ENCODE data around the gene FGFR2. TPM values are rescaled to one million over a fixed set of nuclear protein-coding genes. Genes with fewer than 3 reads are reported as not detected.

Gene FGFR2
- total RNA-seq, 1 experiment from 2014 or later, result 135 TPM

DNA sequence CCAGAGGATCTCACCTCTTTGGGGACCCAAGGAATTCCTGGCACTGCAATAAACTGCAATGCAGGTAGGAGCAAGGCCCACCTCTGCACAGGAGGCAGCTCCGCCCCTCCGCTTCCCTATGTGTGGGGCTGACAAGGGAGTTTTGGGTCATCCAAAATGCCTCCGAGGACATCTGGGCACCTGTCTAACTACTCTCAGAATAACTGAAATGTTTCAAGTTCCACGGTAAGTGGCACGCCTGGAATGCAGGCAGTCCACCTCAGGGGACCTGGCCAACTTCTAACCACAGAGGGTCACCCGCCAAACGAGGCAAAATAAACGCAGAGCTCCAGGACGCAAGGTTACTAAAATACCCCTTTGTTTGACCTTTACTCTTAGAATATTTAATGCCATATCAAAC is 102.5 kb downstream of the FGFR2 start:
- Histone ChIP-seq H3K23me2 (ENCODE audit: insufficient read length, low read depth, low read length, poor library complexity, severe bottlenecking) (no peaks in the 10 kb centered on the region), H4K8ac (replicated peaks; ENCODE audit: insufficient read length, low read depth, low read length) (no peak overlapping the region), H3K79me1 (ENCODE audit: insufficient read depth, low read depth, low read length, poor library complexity, severe bottlenecking) (peaks cover 9% of the 10 kb centered on the region), H3K4ac (ENCODE audit: low read depth, low read length) (no peak overlapping the region), H3K56ac (ENCODE audit: insufficient read length, low read depth, low read length) (no peak overlapping the region), H2AK5ac (ENCODE audit: insufficient read length, low read length) (no peak overlapping the region), H4K5ac (ENCODE audit: insufficient read length, low read depth, low read length) (no peak overlapping the region), H3K18ac (ENCODE audit: insufficient read length, low read depth, low read length) (no peak overlapping the region), H3K27me3 (ENCODE audit: insufficient read depth, low read length) (no peaks in the 10 kb centered on the region), H2BK15ac (ENCODE audit: low read depth, low read length) (no peak overlapping the region), H3K9me3 (ENCODE audit: control insufficient read depth, low read depth, low read length) (no peaks in the 10 kb centered on the region), H3T11ph (ENCODE audit: low read length) (no peak overlapping the region), H4K20me1 (ENCODE audit: control insufficient read depth, insufficient read depth, insufficient read length) (no peaks in the 10 kb centered on the region), H2BK5ac (ENCODE audit: insufficient read length, low read length) (no peak overlapping the region), H4K91ac (ENCODE audit: insufficient read length, low read depth, low read length) (no peak overlapping the region), H3K14ac (ENCODE audit: insufficient read depth, low read length) (no peak overlapping the region), H3K4me2 (ENCODE audit: insufficient read depth, insufficient read length, low read length) (no peak overlapping the region), H3K4me1 (ENCODE audit: insufficient read depth, low read length) (no peaks in the 10 kb centered on the region; the same call in 1 of the 2 replicates), H2AFZ (ENCODE audit: low read length) (no peak overlapping the region), H2BK12ac (ENCODE audit: insufficient read length, low read depth, low read length) (no peak overlapping the region), H2BK120ac (ENCODE audit: low read depth, low read length, poor library complexity, severe bottlenecking) (no peak overlapping the region), H3K9ac (ENCODE audit: extremely low read depth, insufficient read length, low read length) (no peak overlapping the region), H3K23ac (ENCODE audit: insufficient read length, low read depth, low read length) (no peak overlapping the region), H3K27ac (ENCODE audit: insufficient read length, low read depth, low read length) (no peak overlapping the region), H2BK20ac (ENCODE audit: low read depth, low read length, poor library complexity, severe bottlenecking) (no peak overlapping the region), H3K79me2 (ENCODE audit: insufficient read depth, low read length) (peaks cover 2% of the 10 kb centered on the region; the same call in 1 of the 2 replicates)
- Mint-ChIP-seq H3K9me3 (no peaks in the 10 kb centered on the region), H3K27me3 (ENCODE audit: low read depth) (no peaks in the 10 kb centered on the region; the same call in 1 of the 2 replicates), H3K27ac (peak overlapping the region in 1 of 3 experiments; percentile 78; a peak in 2 of 7 replicates), H3K4me3 (no peak overlapping the region), H3K4me1 (peaks cover 29 to 47% of the 10 kb centered on the region in 2 experiments), H3K36me3 (ENCODE audit: insufficient read depth in 1 of 3, low read depth in 3 of 3) (peaks cover 56 to 99% (median 95%) of the 10 kb centered on the region in 3 experiments; a peak in 6 of 7 replicates)
- WGBS (ENCODE audit: extremely low coverage, insufficient read length, low lambda C conversion rate), result no CpG with 5 or more reads among the region's 9 CpGs
- TF ChIP-seq, protein P1, sequence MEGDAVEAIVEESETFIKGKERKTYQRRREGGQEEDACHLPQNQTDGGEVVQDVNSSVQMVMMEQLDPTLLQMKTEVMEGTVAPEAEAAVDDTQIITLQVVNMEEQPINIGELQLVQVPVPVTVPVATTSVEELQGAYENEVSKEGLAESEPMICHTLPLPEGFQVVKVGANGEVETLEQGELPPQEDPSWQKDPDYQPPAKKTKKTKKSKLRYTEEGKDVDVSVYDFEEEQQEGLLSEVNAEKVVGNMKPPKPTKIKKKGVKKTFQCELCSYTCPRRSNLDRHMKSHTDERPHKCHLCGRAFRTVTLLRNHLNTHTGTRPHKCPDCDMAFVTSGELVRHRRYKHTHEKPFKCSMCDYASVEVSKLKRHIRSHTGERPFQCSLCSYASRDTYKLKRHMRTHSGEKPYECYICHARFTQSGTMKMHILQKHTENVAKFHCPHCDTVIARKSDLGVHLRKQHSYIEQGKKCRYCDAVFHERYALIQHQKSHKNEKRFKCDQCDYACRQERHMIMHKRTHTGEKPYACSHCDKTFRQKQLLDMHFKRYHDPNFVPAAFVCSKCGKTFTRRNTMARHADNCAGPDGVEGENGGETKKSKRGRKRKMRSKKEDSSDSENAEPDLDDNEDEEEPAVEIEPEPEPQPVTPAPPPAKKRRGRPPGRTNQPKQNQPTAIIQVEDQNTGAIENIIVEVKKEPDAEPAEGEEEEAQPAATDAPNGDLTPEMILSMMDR (conservative IDR thresholded peaks at IDR 0.05), result no peak
- DNase-seq, result no peak

Measured in H9 (cell line).